Retinal pigment epithelial cell (primary cell): ENCODE results near the gene NRG3.

Source experiments
- DNase-seq: peaks from one replicate; pipeline ENCODE4 v3.0.0-alpha.2; 2010; ENCODE audit warnings: low read depth
- H3K4me3 ChIP-seq: 2 replicates; pipeline ENCODE4 v1.5.1; 2011; ENCODE audit warnings: mild to moderate bottlenecking, low read length, control low read depth, moderate library complexity
- CTCF ChIP-seq: conservative IDR thresholded peaks from 2 replicates; pipeline ENCODE4 v1.5.1; 2011; ENCODE audit warnings: low read depth, low read length, control low read depth, inconsistent platforms

Gene NRG3

GRCh38 chr10:82505009-82505408 is 630.0 kb downstream of the NRG3 start:
- no peak overlapping the region for H3K4me3 ChIP-seq
- no peak for TF ChIP-seq CTCF
- no peak for DNase-seq

- no peak overlapping the region for H3K4me3 ChIP-seq
- DNase-seq, result no peak
- TF ChIP-seq CTCF, result no peak
Measured at GRCh38 chr10:82506680-82507376, 631.8 kb downstream of the NRG3 start.

- H3K4me3 ChIP-seq, result no peak overlapping the region
- DNase-seq, result no peak
- TF ChIP-seq CTCF, result no peak
Measured at GRCh38 chr10:82515256-82515655, 640.3 kb downstream of the NRG3 start.

- H3K4me3 ChIP-seq, result no peak overlapping the region
- TF ChIP-seq CTCF, result no peak
- DNase-seq, result no peak
Measured at GRCh38 chr10:82529062-82529461, 654.1 kb downstream of the NRG3 start.

- H3K4me3 ChIP-seq, result no peak overlapping the region
- DNase-seq, result no peak
- TF ChIP-seq CTCF, result no peak
Measured at GRCh38 chr10:82535457-82535856, 660.5 kb downstream of the NRG3 start.

GRCh38 chr10:82536668-82537067 is 661.7 kb downstream of the NRG3 start:
- no peak overlapping the region for H3K4me3 ChIP-seq
- no peak for DNase-seq
- no peak for TF ChIP-seq CTCF

- no peak for TF ChIP-seq CTCF
- no peak for DNase-seq
- H3K4me3 ChIP-seq, result no peak overlapping the region
Measured at GRCh38 chr10:82538272-82538671, 663.3 kb downstream of the NRG3 start.
